Umbilical cord (tissue), 2 donors: ENCODE data around the gene SCYGR2. TPM values are rescaled to one million over a fixed set of nuclear protein-coding genes. Genes with fewer than 3 reads are reported as not detected.
"Not testable (repeated sequence)": the region's sequence is repeated elsewhere in the genome, so short reads cannot be mapped to it uniquely, and the experiment has no call there.

Experiments used
- DNase-seq: peaks from one replicate; pipeline ENCODE4 v3.0.0-alpha.2; 2015; ENCODE audit warnings: low spot score
- total RNA-seq: library from RNA; depleted of rRNA; stranded (reverse); fragments of >200 nt; gene quantifications from one replicate; pipeline ENCODE4 v1.2.3, GENCODE V29; 2014; ENCODE audit warnings: low replicate concordance; ENCODE audit not compliant: insufficient read depth

Gene SCYGR2
- not detected for total RNA-seq

- DNase-seq = not testable (repeated sequence)
Observed at GRCh38 chr2:227598835-227599503, at the start of gene SCYGR2. Gene SCYGR2 (plus strand): TSS chr2:227598893. CDS start chr2:227598893, 0 bp downstream.

GRCh38 chr2:227551836-227552235 is 46.9 kb upstream of the SCYGR2 start:
- DNase-seq = no peak

GRCh38 chr2:227562581-227562980 is 36.1 kb upstream of the SCYGR2 start:
- no peak for DNase-seq

GRCh38 chr2:227565080-227565479 is 33.6 kb upstream of the SCYGR2 start:
- DNase-seq = no peak

- DNase-seq = no peak
Observed at GRCh38 chr2:227566012-227566411, 32.7 kb upstream of the SCYGR2 start.

- no peak for DNase-seq
Observed at GRCh38 chr2:227568852-227569169, 29.9 kb upstream of the SCYGR2 start.

GRCh38 chr2:227570615-227571014 is 28.1 kb upstream of the SCYGR2 start:
- peak; percentile 47 for DNase-seq

GRCh38 chr2:227576110-227576509 is 22.6 kb upstream of the SCYGR2 start:
- DNase-seq = no peak

- no peak for DNase-seq
Observed at GRCh38 chr2:227576812-227577211, 21.9 kb upstream of the SCYGR2 start.

GRCh38 chr2:227577555-227577954 is 21.1 kb upstream of the SCYGR2 start:
- no peak for DNase-seq

- no peak for DNase-seq
Observed at GRCh38 chr2:227578642-227579041, 20.1 kb upstream of the SCYGR2 start.

- no peak for DNase-seq
Observed at GRCh38 chr2:227579791-227580190, 18.9 kb upstream of the SCYGR2 start.

- no peak for DNase-seq
Observed at GRCh38 chr2:227582369-227582768, 16.3 kb upstream of the SCYGR2 start.

GRCh38 chr2:227592694-227593387 is 5.9 kb upstream of the SCYGR2 start:
- no peak for DNase-seq

GRCh38 chr2:227595797-227596196 is 2.9 kb upstream of the SCYGR2 start:
- DNase-seq = no peak

GRCh38 chr2:227597036-227597435 is 1.7 kb upstream of the SCYGR2 start:
- peak; percentile 88 for DNase-seq

GRCh38 chr2:227597998-227598397 is 695 bp upstream of the SCYGR2 start:
- DNase-seq = no peak

GRCh38 chr2:227602358-227602757 is 3.7 kb downstream of the SCYGR2 start:
- no peak for DNase-seq

- no peak for DNase-seq
Observed at GRCh38 chr2:227606476-227606875, 7.8 kb downstream of the SCYGR2 start.

- DNase-seq = peak; percentile 86
Observed at GRCh38 chr2:227607941-227608340, 9.2 kb downstream of the SCYGR2 start.

- peak; percentile 23 for DNase-seq
Observed at GRCh38 chr2:227608561-227609338, 10.1 kb downstream of the SCYGR2 start.

GRCh38 chr2:227610123-227610522 is 11.4 kb downstream of the SCYGR2 start:
- no peak for DNase-seq
